Activated T-cell treated with anti-CD3 and anti-CD28 coated beads, Interleukin-2, amount 50 U/mL, for 4 hours (primary cell): Measurements from ENCODE around the gene MYPN. TPM values are rescaled to one million over a fixed set of nuclear protein-coding genes. Genes with fewer than 3 reads are reported as not detected.

ENCODE experiments used
- ATAC-seq, 2 donors: fragments of 200-7000 bp; cut with Tn5 transposase; one replicate each; pipeline ENCODE4 v1.10.0; 2021
- DNase-seq: peaks from one replicate; pipeline ENCODE4 v3.0.0-alpha.2; 2020
- H3K27me3 Mint-ChIP-seq: one replicate; pipeline ENCODE4 v1.8.0; 2021; ENCODE audit warnings: low read depth, mixed read lengths
- H3K36me3 Mint-ChIP-seq: one replicate; pipeline ENCODE4 v1.8.0; 2022; ENCODE audit warnings: mixed read lengths; ENCODE audit not compliant: insufficient read depth
- H3K4me1 Mint-ChIP-seq: one replicate; pipeline ENCODE4 v1.8.0; 2021; ENCODE audit warnings: low read depth, mixed read lengths
- H3K4me3 Mint-ChIP-seq: one replicate; pipeline ENCODE4 v1.8.0; 2021; ENCODE audit warnings: mild to moderate bottlenecking, moderate library complexity, mixed read lengths
- H3K9me3 Mint-ChIP-seq: one replicate; pipeline ENCODE4 v1.8.0; 2021; ENCODE audit warnings: mixed read lengths
- total RNA-seq, 3 donors: library from RNA; stranded (reverse); gene quantifications; one replicate each; pipeline ENCODE4 v1.2.1, GENCODE V29; 2021

MYPN gene
- total RNA-seq, 3 donors from 2014 or later, result not detected

GRCh38 chr10:68251625-68252495, 142.6 kb downstream of the MYPN start:
- Mint-ChIP-seq H3K4me1 (no peaks in the 10 kb centered on the region), H3K36me3 (no peaks in the 10 kb centered on the region), H3K4me3 (no peak overlapping the region), H3K9me3 (no peaks in the 10 kb centered on the region), H3K27me3 (no peaks in the 10 kb centered on the region)
- ATAC-seq (no peak), DNase-seq (no peak)

GRCh38 chr10:68253346-68253745, 144.1 kb downstream of the MYPN start:
- no peak for ATAC-seq
- no peak overlapping the region for H3K4me3 Mint-ChIP-seq
- H3K9me3 Mint-ChIP-seq, result no peaks in the 10 kb centered on the region
- H3K4me1 Mint-ChIP-seq, result no peaks in the 10 kb centered on the region
- peaks cover 4% of the 10 kb centered on the region for H3K27me3 Mint-ChIP-seq
- H3K36me3 Mint-ChIP-seq, result no peaks in the 10 kb centered on the region
- no peak for DNase-seq

- Mint-ChIP-seq H3K27me3 (peaks cover 4% of the 10 kb centered on the region), H3K9me3 (peaks cover 8% of the 10 kb centered on the region), H3K4me3 (no peak overlapping the region), H3K36me3 (no peaks in the 10 kb centered on the region), H3K4me1 (no peaks in the 10 kb centered on the region)
- ATAC-seq (no peak), DNase-seq (no peak)
Observed at GRCh38 chr10:68261132-68261856, 152.0 kb downstream of the MYPN start.

Other genes with a start within 250 kb of the MYPN start
- gene SIRT1, start 224.8 kb upstream of the MYPN start, total RNA-seq, result 10 to 100 TPM; 14.8 to 17.3 (median 15.2) TPM
- gene HERC4, start 34.2 kb upstream of the MYPN start, total RNA-seq, result 10 to 100 TPM; 16.5 to 22.8 (median 20.3) TPM
- gene ATOH7, start 122.6 kb downstream of the MYPN start, total RNA-seq, result not detected
- 100 to 1,000 TPM; 198 to 215 (median 208) TPM for gene HNRNPH3, start 222.6 kb downstream of the MYPN start, total RNA-seq
- 1 to 10 TPM in 1 of 3 donors, under 1 TPM in 2; 0.18 to 1.1 (median 0.37) TPM for gene PBLD, start 223.4 kb downstream of the MYPN start, total RNA-seq